Activated T-cell treated with anti-CD3 and anti-CD28 coated beads, Interleukin-2, amount 50 U/mL, for 4 hours (primary cell): Measurements from ENCODE around the gene KRT3. TPM values are rescaled to one million over a fixed set of nuclear protein-coding genes. Genes with fewer than 3 reads are reported as not detected.

ENCODE experiments used
- ATAC-seq, 2 donors: fragments of 200-7000 bp; cut with Tn5 transposase; one replicate each; pipeline ENCODE4 v1.10.0; 2021
- DNase-seq: peaks from one replicate; pipeline ENCODE4 v3.0.0-alpha.2; 2020
- H3K27me3 Mint-ChIP-seq: one replicate; pipeline ENCODE4 v1.8.0; 2021; ENCODE audit warnings: low read depth, mixed read lengths
- H3K36me3 Mint-ChIP-seq: one replicate; pipeline ENCODE4 v1.8.0; 2022; ENCODE audit warnings: mixed read lengths; ENCODE audit not compliant: insufficient read depth
- H3K4me1 Mint-ChIP-seq: one replicate; pipeline ENCODE4 v1.8.0; 2021; ENCODE audit warnings: low read depth, mixed read lengths
- H3K4me3 Mint-ChIP-seq: one replicate; pipeline ENCODE4 v1.8.0; 2021; ENCODE audit warnings: mild to moderate bottlenecking, moderate library complexity, mixed read lengths
- H3K9me3 Mint-ChIP-seq: one replicate; pipeline ENCODE4 v1.8.0; 2021; ENCODE audit warnings: mixed read lengths
- total RNA-seq, 3 donors: library from RNA; stranded (reverse); gene quantifications; one replicate each; pipeline ENCODE4 v1.2.1, GENCODE V29; 2021

Gene KRT3
- total RNA-seq, 3 donors from 2014 or later = not detected

DNA sequence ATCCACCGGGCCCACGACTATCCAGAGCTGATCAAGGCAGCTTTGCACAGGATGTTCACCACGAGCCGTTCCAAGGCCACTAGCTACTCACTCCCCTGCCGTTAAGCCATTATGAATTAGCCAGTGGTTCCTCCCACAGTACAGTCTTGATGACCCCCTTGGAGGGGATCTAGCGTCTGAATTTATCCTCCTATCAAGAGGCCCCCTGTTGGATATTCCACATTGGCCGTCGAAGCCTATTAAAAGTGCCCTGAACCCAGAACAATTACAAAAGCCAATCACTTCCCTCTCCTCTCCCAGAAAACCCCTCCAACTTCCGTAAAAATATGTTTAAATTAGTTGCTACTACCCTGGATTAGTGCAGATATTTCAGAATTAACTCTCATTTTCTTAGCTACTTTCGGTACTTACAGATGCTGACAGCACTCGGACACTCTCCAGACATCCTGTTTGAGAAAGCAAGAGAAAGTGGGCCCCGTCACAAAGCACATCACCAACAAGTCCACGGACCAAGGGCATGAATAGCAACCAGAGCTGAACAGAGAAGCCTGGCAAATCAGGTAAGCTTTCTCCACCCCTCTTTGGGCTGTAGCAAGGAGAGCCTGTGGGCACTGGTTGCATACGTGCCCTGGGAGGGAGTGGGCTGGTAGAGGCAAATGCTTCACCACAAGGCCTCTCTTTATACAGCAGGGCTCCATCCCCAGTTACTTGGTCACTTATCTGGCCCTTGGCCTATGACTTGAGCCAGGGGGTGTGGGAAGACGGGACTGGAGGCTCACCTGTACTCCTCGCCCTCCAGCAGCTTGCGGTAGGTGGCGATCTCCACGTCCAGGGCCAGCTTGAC lies 5.3 kb downstream of the KRT3 start:
- DNase-seq = no peak
- Mint-ChIP-seq H3K4me3 (no peak overlapping the region), H3K27me3 (peaks cover 26% of the 10 kb centered on the region), H3K36me3 (no peaks in the 10 kb centered on the region), H3K4me1 (peaks cover 7% of the 10 kb centered on the region), H3K9me3 (peaks cover 2% of the 10 kb centered on the region)
- ATAC-seq = no peak

DNA sequence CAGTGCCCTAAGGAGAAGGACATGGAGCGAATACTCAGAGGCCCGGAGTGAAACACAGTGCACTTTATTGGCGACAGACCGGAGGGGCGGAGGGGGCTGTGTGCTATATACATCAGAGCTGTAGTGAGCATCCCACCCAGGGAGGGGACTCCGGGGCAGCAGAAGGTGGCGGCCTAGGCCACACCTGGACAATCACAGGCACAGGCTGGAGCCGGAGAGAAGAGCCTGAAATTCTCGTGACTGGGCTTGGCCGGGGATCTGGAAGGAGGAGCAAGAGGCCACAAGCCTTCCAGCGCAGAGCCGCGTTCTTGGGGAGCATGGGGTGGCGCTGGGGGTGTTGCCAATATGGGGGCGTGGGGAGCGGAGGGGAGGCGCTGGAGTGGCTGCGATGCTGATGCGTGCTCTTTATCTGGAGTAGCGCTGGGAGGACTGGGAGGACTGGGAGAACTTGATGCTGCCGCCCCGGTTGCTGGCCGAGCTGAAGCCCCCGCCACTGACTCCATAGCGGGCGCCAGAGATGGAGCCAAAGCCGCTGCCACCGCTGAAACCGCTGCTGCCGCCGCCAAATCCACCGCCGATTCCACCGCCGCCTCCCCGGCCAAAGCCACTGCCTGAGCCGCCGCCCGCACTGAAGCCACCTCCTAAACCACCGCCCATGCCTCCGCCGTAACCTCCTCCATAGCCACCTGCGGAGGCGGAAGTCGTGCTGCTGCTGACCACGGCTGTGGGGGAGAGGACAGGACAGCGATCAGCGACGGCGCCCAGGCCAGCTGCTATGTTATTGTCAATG lies 6.1 kb downstream of the KRT3 start:
- H3K4me1 Mint-ChIP-seq = peaks cover 7% of the 10 kb centered on the region
- peaks cover 31% of the 10 kb centered on the region for H3K27me3 Mint-ChIP-seq
- no peak for DNase-seq
- H3K4me3 Mint-ChIP-seq = peak overlapping the region; percentile 8
- H3K9me3 Mint-ChIP-seq = peaks cover 3% of the 10 kb centered on the region
- H3K36me3 Mint-ChIP-seq = no peaks in the 10 kb centered on the region
- ATAC-seq = peak in 1 of 2 donors; percentile 25

DNA sequence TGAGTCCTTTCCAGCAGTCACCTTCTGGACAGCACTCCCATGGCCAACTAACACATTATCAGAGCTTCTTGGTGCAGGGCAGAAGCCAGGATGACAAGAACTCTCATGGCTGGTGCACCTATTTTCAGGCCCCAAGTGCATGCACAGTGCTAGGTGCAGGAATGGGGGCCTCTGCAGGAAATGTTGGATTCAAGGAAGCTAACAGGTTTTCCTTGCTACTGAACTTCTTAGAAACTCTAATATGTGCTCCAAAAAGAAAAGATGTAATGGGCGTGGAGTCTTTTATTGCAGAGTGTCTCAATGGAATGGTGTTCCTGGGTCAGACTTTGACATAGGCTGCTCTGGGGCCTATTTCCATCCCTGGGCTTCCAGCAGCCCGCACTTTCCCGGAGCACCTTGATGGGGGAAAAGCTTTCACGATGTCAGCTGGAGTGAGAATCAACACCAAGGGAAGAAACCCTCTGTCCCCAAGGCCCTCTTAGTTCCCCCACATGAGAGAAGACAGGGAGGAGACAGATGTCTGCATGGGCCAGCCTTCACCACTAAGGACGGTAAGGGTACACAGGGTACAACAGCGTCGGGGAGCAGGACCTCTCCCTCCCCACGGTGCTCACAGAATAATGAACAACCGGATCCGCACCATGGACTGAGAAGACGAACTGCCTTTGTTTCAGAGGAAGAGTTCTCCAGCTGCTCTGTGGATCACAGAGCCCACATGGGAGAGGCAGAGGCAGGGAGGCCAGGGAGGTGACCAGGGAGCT lies 6.9 kb downstream of the KRT3 start:
- DNase-seq (no peak), ATAC-seq (no peak)
- peaks cover 33% of the 10 kb centered on the region for H3K27me3 Mint-ChIP-seq
- peaks cover 7% of the 10 kb centered on the region for H3K4me1 Mint-ChIP-seq
- H3K4me3 Mint-ChIP-seq = peak overlapping the region; percentile 8
- peaks cover 3% of the 10 kb centered on the region for H3K9me3 Mint-ChIP-seq
- H3K36me3 Mint-ChIP-seq = no peaks in the 10 kb centered on the region

DNA sequence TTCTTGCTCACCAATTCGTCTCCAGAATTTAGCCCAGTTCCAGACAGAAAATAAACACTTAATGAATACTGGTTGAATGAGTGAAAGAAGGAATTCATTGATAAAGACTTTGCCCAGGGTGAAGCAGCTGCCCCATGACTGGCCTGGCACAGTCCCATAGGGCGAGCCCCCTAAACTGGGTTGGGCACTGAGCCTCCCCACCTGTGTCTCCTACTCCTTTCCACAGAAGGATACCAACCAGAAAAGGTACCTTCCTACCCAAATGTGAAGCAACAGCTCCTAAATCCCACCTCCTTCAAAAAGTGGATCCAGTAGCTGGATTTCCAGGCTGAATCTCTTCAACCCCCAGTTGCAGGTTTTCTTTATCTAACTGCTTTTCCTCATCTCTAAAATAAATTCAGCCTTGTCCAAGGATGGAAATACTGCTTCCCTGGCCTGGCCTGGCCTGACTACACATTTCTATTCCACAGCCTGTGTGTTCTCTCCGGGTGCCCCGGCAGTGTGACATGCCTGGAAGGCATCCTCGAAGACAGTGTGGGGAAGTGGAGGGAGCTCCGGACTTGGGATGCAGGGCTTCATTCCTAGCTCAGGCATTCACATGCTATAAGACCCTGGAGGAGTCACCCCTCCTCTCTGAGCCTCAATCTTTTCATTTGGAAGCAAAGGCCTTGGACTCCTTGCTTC lies 7.6 kb downstream of the KRT3 start:
- peaks cover 36% of the 10 kb centered on the region for H3K27me3 Mint-ChIP-seq
- no peak overlapping the region for H3K4me3 Mint-ChIP-seq
- DNase-seq = no peak
- no peak for ATAC-seq
- H3K36me3 Mint-ChIP-seq = no peaks in the 10 kb centered on the region
- H3K4me1 Mint-ChIP-seq = peaks cover 7% of the 10 kb centered on the region
- H3K9me3 Mint-ChIP-seq = peaks cover 3% of the 10 kb centered on the region

DNA sequence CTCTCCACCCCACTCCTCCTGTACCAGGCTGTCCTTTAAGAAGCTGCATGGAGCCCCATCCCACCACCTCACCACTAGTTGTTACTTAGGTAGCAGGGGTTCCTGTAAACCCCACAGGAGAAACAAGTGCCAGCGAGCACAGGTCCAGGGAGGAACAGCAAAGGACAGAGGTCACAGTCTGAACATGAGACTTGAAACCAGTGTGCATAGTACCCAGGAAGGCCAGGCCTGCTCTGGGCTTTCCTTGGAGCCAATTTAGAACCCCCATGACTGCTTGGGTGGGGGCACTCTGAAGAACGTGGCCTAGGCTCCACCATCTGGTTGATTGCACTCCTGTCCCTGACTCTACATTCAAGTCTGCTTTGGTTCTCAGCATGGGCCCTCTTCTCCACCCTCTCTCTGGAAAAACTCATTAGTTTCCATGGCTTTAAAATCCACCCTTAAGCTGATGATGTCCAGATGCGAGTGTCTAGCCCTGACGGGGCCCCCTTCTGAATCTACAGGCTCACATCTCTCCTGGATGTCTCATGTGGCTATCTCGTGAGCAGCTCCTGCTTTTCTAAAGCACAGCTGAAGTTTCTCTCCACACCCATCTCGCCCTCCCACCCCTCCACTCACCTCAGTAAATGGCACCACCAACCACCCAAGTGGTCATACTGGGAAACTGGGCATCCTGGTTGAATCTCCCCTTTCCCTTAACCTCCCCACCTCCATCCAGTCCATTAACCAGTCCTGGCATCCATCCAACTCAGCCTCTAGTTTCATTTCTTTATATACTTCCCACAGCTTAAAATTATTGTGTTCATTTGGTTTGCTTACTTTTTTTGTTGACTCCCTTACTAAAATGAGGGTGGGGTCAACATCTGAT lies 8.4 kb downstream of the KRT3 start:
- DNase-seq = no peak
- peaks cover 36% of the 10 kb centered on the region for H3K27me3 Mint-ChIP-seq
- peaks cover 3% of the 10 kb centered on the region for H3K9me3 Mint-ChIP-seq
- no peak overlapping the region for H3K4me3 Mint-ChIP-seq
- no peak for ATAC-seq
- H3K36me3 Mint-ChIP-seq = no peaks in the 10 kb centered on the region
- H3K4me1 Mint-ChIP-seq = peaks cover 7% of the 10 kb centered on the region

DNA sequence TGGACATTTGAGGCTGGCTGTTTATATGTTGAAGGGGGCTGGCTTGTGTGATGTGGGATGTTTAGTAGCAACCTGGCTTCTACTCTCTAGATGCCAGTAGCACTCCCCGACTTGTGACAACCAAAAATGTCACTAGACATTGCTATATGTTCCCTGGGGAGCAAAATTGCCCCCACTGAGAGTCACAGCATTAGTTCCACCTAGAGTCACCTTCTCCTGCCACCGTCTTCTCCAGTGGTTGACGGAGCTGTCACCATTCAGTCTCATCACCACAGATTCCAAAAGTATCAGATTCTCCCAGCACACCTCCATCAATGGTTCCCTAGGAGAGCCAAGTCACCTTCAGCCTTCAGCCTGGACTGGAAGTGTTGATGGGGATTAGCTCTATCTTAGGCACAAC lies 11.0 kb downstream of the KRT3 start:
- no peak overlapping the region for H3K4me3 Mint-ChIP-seq
- ATAC-seq = no peak
- H3K4me1 Mint-ChIP-seq = peaks cover 7% of the 10 kb centered on the region
- H3K9me3 Mint-ChIP-seq = peaks cover 3% of the 10 kb centered on the region
- H3K36me3 Mint-ChIP-seq = no peaks in the 10 kb centered on the region
- H3K27me3 Mint-ChIP-seq = peaks cover 24% of the 10 kb centered on the region
- no peak for DNase-seq

DNA sequence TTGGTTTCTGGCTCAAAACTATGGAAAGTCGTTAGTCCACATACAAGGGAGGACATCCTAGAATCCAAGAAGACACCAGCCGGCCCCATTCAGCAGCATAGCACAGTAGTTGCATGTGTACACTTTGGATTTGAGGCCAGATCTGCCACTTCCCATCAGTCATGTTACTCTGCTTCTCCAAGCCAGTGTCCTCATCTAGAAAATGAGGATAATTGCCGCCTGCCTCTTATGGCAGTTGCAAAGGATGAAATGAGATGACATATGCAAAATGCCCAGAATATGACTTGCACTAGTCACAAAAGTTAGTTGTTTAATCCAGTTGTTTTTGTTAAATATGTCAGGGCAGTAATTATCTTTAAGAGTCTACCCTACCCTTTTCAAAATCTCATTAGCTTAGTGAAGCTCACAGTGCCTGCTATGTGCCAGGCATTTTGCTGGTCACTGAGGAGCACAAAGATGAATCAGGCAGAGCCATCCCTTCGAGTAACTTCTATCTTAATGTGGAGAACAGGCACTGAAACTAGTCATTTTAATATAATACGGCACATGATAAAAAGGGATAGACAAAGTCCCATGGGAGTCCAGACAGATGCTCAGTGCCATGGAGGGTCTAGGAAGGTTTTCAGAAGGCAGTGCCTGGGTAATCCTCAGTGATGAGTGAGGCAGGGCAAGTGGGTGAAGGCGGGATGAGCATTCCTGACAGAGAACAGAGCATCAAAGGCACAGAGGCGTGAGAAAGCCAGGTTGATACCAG lies 12.2 kb downstream of the KRT3 start:
- peaks cover 3% of the 10 kb centered on the region for H3K9me3 Mint-ChIP-seq
- no peak for DNase-seq
- no peak for ATAC-seq
- no peak overlapping the region for H3K4me3 Mint-ChIP-seq
- H3K36me3 Mint-ChIP-seq = no peaks in the 10 kb centered on the region
- no peaks in the 10 kb centered on the region for H3K4me1 Mint-ChIP-seq
- peaks cover 14% of the 10 kb centered on the region for H3K27me3 Mint-ChIP-seq

DNA sequence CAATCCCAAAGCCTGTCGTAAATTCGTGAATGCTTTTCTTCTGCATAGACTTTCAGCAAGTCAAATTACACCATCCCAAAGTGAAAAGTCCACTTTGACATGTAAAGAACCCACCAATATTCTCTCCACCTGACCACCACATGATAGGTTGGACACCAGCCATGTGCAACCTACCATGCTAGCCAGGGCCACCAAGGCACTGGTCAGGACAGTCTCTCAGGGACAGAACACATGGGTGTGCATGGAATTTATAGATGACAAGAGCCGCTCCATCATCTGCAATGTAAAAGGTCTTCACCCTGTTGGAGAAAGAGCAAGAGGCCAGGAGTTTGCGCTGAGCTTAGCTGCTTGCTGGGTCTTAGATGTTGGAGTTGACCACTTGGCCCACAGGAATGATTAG lies 13.4 kb downstream of the KRT3 start:
- H3K27me3 Mint-ChIP-seq = peaks cover 10% of the 10 kb centered on the region
- peaks cover 3% of the 10 kb centered on the region for H3K9me3 Mint-ChIP-seq
- DNase-seq (no peak), ATAC-seq (no peak)
- H3K4me3 Mint-ChIP-seq = no peak overlapping the region
- no peaks in the 10 kb centered on the region for H3K4me1 Mint-ChIP-seq
- H3K36me3 Mint-ChIP-seq = no peaks in the 10 kb centered on the region

DNA sequence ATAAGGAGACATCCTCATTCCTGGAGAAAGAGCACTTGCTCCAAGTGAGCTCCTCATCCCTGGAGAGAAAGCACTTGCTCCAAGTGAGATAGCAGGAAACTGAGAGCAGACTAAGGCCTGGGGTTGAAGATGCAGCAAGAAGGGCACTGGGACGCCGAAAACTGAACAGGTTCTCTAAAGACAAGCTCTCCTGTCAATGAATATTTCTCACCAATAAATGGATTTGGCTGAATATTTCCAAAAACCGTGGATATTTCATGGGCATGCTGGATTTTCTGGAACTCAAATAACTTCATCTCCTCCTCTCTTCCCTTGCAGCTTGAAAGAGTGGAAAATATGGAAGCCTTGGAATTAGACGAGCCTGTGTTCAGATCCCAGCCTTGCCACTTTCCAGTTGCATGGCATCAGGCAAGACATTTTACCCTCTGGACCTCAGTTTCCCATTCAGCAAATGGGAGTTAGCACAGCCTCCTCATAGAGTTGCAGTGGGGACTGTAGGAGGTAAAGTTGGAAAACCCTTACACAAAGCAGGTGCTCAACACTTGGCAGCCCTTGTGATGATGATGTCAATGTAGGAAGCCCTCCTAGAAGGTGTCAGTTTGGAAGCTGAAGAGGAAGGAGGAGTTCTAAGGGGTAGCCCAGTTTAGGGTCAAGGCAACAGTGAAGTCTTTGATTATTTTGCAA lies 14.4 kb downstream of the KRT3 start:
- Mint-ChIP-seq H3K36me3 (no peaks in the 10 kb centered on the region), H3K9me3 (peaks cover 3% of the 10 kb centered on the region), H3K27me3 (peaks cover 10% of the 10 kb centered on the region), H3K4me1 (no peaks in the 10 kb centered on the region), H3K4me3 (no peak overlapping the region)
- ATAC-seq (no peak), DNase-seq (no peak)

DNA sequence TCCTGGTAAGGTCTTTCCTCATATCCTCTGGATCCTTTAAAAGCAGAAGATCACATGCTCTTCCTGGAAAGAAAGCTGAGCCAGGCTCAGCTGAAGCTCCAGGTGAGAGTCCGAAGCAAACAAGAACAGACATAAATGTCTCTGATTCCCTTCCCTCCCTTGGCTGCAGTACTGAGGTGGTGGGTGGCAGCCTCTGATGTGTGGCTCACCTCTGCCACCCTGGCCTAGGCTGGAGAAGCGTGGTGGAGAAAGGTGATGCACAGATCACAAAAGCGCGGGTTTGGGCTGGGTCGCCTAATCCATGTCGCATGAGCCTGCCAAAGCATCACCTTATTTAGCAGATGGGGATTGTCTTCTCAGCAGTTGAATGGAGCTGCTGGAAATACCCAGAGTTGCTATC lies 16.0 kb downstream of the KRT3 start:
- Mint-ChIP-seq H3K4me1 (no peaks in the 10 kb centered on the region), H3K9me3 (no peaks in the 10 kb centered on the region), H3K36me3 (no peaks in the 10 kb centered on the region), H3K4me3 (no peak overlapping the region), H3K27me3 (peaks cover 5% of the 10 kb centered on the region)
- DNase-seq (no peak), ATAC-seq (no peak)

DNA sequence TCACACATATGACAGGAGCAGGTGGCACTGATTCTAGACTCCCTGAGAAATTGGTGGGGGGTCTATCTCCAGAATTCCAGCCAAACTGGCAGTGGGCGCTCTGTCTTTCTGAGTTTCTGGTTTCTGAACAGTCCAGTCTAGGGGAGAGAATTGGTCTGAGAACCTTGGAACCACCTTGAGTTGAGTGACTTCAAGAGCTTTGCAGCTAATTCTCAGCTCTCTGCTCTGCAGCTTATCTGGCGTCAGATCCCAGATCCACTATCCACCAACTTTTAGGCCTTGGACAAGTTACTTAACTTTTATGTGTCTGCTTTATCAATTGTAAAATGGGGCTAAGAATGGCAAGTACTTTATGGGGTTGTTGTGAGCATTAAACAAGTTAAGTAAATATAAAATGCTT lies 17.1 kb downstream of the KRT3 start:
- H3K36me3 Mint-ChIP-seq = no peaks in the 10 kb centered on the region
- ATAC-seq (no peak), DNase-seq (no peak)
- no peaks in the 10 kb centered on the region for H3K9me3 Mint-ChIP-seq
- H3K4me1 Mint-ChIP-seq = no peaks in the 10 kb centered on the region
- no peak overlapping the region for H3K4me3 Mint-ChIP-seq
- peaks cover under 1% of the 10 kb centered on the region for H3K27me3 Mint-ChIP-seq

DNA sequence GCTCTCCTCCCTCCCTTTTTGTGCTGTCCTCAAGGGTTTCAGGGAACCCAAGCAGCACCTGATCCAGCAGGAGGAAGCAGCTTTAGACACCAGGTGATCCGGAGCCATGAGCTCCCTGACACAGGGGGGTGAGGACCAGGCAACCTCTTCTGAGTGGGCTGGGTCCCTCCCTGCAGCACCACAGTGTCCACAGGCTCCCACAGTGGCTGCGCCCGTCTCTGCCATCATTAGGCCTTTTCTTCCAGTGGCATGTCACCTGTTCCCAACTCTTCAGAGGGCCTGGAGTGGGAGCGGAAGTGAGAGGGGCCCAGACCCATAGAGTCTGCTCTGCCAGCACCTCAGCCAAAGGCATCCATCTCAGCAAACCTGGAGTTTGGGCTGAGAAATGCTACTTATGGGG lies 18.4 kb downstream of the KRT3 start:
- H3K27me3 Mint-ChIP-seq = no peaks in the 10 kb centered on the region
- H3K4me1 Mint-ChIP-seq = no peaks in the 10 kb centered on the region
- DNase-seq = no peak
- H3K4me3 Mint-ChIP-seq = no peak overlapping the region
- no peaks in the 10 kb centered on the region for H3K9me3 Mint-ChIP-seq
- no peaks in the 10 kb centered on the region for H3K36me3 Mint-ChIP-seq
- no peak for ATAC-seq
